HG03280 (cell line): ENCODE results near the gene CEP112.

Experiments
- ATAC-seq: cut with Tn5 transposase; IDR thresholded peaks from one replicate; pipeline ENCODE4 v1.9.1; 2021; ENCODE audit warnings: mild to moderate bottlenecking, moderate library complexity; ENCODE audit not compliant: unreplicated experiment

The CEP112 gene

DNA sequence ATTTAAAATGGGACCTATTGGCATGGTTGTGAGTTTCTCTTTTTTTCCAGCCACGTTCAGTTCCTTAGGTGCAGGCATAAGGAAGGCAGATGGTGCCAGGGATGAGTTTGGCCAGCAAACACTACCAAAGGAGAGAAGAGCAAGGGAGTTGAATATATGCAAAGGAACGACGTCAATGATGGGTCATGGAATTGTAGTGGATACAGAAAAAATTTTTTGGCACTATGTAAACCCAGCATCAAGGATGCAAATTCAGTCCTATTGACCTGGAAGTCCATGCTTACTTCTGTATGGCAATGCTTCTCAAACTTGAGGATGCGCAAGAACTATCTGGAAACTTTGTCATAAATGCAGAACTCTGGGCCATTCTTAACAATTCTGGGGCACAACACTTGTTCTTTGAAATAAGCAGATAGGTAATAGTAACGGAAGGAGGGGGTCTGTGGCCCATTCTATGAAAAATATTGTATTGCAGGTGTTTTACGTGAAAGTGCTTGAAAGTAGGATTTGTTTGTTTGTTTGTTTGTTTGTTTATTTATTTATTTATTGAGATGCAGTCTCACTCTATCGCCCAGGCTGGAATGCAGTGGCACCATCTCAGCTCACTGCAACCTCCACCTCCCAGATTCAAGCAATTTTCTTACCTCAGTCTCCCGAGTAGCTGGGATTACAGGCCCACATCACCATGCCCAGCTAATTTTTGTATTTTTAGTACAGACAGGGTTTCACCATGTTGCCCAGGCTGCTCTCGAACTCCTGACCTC is 19.3 kb upstream of the CEP112 start:
- ATAC-seq: no peak

DNA sequence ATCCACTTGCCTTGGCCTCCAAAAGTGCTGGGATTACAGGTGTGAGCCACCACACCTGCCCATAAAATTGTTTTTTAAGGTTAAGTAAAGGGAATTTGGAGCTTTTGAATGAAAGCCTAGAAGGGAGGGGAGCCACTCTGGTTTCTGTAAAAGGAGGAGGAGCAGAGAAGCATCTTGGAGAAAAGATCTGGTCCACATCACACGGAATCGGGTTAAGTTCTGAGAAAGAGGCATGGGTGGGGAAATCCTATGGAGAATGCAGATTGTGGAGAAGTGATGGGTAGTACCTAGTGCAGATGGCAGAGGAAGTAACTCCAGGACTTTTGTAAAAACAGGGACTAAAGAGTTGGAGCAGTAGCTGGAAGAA is 18.3 kb upstream of the CEP112 start:
- no peak for ATAC-seq

DNA sequence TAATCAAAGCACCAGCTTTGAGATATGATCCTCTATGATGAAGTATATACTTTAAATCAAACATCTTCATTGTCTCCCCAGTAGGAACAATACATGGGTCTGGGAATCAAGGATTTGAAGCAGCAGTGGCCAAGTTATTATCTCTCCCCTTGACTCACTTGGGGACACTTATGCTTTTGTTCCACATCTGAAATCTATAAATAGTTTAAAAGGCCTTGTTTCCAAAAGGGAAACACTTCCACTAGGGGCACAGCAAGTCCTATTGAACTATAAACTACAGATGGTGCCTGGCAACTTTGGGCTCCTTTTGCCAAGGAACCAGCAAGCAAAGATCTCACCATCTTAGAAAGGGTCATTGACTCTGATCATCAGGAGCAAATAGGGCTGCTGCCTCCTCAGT is 16.0 kb upstream of the CEP112 start:
- no peak for ATAC-seq

DNA sequence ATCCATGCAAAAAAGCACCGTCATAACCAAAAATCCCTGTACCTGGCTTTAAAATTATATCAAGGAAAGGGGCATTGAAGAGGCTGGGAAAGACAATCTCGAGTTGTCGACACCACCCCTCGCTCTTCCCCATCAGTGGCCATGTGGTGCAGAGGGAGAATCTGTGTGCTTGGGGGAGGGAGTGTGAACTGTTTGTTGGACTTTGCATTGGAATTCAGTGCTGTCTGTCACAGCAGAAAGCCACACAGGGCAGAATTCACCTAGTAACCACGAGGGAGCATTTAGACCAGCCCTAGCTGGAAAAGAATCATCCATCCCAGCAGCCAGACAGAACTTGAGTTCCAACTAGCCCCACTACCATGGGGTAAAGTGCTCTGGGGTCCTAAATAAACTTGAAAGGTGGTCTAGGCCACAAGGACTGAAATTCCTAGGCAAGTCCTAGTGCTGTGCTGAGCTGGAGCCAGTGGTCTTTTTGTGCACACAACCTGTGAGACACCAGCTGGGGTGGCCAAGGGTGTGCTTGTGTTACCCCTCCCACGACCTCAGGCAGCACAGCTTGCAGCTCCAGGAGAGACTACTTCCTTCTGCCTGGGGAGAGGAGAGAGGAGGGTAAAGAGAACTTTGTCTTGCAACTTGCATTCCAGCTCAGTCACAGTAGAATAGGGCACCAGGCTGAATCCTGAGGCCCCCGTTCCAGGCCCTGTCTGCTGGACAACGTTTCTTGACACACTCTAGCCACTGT is 11.5 kb upstream of the CEP112 start:
- no peak for ATAC-seq

DNA sequence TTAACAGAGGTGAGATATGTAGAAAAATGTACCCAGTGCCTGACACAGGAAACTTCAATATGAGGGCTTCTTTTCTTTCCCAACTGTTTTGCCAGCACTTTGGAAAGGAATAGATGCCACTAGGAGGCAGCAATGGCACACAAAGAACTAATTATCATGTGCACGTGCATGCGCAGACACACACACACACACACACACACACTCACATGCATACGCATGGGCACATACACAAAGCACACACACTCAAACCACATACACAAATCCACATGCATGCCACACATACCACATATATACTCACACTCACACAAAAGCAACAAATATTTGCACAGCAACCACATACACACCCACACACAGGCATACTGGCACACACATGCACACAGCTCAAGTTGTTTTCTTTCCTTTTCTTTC is 8.8 kb upstream of the CEP112 start:
- no peak for ATAC-seq

DNA sequence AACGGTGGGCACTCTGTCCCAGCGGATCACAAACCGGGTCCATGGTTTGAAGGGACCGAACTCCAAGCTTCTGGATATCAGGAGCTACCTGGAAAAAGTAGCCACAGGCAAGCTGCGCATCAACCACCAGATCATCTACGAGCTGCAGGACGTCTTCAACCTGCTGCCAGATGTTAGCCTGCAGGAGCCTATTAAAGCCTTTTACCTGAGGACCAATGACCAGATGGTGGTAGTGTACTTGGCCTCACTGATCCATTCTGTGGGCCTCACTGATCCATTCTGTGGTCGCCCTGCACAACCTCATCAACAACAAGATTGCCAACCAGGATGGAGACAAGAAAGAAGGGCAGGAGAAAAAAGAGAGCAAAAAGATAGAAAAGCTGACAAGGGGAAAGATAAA is 6.3 kb upstream of the CEP112 start:
- no peak for ATAC-seq

DNA sequence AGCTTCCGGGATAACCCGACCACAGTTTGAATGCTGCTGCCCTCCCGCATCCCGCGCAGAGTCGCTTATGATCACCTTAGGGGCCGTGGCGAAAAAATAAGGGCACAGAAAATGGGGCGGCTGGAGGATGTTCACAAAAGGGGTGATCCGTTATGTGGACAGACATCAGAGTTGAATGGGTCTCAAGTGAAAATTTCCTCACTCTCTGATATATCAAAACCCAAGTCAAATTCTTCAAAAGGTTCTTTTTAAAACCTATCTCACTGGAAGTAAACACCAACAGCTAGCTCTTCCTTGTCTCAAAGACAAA is 400 bp upstream of the CEP112 start:
- ATAC-seq: no peak

DNA sequence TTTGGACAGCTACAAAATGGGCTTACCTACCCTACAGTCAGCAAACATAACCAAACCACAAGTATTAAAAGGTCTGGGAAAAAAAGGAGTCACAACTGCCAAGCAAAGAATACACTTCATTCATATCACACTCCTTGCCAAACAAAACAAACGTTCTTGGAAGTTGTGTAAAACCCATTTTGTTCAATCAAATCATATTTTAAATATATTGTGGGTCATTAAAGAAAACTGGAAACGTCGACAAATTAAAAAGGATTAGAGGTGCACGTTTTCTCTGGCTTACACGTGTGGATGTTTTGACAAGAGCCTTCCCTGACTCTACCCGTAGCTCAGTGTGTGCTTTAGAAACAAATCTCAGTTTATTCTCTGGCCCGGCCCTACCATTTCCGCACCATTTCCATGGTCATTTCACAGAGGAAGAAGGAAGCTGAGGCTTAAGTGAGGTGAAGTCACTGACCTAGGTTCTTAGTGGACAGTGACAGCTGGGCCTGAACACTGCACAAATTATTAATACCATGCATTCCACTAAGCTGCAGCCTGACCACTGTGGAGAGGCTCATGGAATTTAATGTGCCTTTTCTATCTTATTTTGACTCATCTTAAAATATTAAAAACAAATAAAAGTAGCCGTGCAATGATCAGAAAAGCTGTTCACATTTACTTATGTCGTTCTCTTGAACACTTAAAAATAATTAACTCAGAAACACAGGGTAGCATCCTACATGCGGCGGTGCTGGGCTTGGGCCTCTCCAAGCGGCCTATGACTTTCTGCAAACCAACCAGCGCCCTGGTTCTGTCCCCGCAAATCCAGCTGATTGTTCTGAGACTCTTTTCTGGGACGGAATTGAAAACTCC is 968 bp downstream of the CEP112 start:
- no peak for ATAC-seq

DNA sequence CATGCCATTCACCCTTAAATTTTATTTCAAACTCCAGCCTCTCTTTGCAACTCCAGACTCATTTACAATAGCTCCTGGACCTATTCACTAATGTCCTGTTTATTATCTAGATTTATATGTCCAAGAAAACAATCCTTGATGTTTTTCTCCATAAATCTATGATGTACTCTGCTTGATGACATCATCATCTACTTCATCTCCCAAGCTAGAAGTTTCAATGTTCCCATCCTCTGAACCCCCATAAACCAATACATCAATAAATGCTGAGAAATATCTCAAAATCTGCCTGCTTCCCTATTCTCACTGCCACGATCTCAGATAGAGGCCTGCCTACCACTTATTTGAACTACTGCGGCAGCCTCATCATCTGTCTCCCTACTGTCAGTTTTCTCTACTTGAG is 4.2 kb downstream of the CEP112 start:
- no peak for ATAC-seq

DNA sequence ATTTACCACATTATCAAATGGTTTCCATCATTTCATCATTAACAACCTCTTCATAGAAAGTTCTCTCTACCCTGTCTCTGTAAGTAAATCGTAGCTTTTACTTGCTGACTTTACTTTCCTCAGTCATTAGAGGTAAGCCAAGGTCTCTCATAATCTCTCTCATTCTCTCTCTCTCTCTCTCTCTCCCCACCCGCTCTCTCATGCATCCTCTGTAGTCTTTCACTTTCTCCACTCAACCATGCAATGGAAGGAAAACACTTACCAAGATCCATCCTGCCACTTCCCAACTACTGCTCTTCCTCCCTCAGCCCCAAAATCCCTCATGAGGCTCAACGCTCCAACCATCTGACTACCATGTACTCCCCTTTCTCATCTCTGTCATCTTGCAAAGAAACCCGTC is 6.1 kb downstream of the CEP112 start:
- no peak for ATAC-seq

DNA sequence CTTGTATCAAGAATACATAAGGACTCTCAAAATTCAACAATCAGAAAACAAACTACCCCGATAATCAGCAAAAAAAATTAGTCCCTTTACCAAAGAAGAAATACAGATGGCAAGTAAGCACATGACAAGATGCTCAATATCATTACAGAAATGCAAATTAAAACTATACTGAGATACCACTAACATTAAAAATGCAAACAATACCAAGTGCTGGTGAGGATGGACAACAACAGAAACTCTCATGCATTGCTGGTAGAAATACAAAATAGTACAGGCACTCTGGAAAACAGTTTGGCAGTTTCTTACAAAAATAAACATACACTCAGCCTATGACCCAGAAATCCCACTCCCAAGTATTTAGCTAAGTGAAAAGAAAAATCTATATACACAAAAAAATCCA is 7.5 kb downstream of the CEP112 start:
- no peak for ATAC-seq

DNA sequence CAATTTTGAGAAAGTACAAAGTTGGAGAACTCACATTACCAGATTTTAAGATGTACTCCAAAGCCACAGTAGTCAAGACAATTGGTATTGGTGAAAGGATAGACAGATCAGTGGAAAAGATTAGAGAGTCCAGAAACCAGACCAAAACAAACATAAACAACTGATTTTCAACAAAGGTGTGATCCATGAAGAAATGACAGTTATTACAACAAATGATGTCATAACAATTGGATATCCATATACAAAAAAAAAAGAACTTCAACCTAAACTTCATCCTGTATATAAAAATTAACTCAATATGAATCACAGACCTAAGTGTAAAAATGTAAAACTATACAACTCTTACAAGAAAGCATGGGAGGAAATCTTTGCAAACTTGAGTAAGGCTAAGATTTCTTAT is 8.4 kb downstream of the CEP112 start:
- ATAC-seq: no peak

DNA sequence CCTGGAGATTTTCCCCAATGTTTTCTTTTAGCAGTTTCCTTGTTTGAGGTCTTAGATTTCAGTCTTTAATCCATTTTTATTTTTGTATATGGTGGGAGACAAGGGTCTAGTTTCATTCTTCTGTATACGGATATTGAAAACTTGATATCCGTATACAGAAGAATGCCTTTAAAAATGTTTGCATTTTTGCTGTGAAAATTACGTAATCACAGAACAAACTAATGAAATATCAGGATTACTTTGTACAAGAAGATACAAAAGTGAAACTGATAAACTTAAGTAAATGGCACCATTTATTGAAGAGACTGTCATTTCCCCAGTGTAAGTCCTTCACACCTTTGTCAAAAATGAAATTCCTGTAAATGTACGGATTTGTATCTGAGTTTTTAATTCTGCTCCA is 13.3 kb downstream of the CEP112 start:
- ATAC-seq: no peak

DNA sequence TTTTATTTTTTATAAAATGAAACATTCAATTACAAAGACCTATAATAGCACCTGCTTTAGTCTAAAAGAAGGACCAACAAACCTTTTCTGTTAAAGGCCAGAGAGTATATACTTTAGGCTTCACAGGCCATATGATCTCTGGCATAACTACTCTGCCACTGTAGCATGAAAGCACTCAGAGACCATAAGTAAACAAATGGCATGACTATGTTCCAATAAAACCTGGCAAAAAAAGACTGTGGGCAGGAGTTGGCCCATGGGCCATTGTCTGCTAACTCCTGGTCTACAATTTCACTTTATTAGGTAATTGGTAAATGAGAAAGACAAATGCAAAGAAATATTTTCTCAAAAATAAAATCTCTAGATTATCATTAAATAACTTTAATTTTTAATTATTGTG is 14.9 kb downstream of the CEP112 start:
- no peak for ATAC-seq

DNA sequence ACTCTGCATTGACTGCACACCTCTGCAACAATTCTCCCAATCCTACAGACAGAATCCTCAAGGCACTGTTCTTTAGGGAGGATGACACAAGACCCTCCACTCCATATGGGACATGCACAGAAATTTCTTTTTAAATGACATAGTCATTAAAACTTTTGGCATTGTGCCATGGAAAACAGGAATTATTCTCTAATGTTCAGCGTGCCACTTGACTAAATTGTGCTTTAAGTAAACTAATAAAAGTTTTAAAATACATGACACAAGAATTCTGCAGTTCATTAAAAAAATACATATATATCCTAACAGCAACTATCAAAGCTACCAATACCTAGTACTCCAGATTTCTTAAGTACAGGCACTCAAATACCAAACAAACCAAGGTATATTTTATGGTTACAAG is 16.0 kb downstream of the CEP112 start:
- ATAC-seq: no peak

DNA sequence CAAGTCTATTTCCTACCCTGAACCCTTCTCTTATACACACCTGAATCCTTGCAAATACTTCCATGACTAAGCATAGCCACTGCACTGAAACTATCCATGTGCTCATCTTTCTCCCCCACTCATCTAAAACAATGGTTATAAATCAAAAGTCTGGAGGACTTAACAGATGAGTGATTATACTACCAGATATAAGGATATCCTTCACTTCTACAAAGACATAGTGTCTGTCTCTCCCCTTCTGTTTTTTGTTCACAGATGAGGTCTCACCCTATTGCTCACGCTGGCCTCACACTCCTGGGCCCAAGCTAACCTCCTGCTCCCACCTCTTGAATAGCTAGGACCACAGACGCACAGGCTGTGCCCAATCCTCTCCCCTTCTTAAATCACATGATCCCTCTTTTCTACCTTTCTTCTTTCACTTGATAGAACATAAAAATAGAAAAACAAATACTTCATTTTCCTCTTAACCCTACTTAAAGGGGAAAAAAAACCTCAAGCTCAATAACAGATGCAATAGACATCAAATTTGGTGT is 19.2 kb downstream of the CEP112 start:
- ATAC-seq: no peak

DNA sequence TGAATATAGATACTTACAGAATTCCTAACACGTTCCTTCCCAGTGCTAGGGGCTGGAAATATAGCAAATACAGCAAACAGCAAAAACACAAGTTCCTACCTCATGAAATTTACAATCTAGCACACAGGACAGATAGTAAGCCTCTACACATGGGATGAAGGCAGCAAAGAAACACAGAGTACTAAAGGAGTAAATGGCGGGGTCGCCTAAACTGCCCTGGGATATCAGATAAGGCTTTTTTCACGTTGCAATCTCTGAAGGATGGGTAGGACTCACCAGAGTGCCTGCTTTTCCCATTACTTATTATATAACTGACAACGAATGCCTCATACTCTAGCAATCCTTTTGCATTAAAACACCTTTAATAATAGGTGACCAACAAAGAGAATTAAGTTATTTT is 19.8 kb downstream of the CEP112 start:
- ATAC-seq: no peak

DNA sequence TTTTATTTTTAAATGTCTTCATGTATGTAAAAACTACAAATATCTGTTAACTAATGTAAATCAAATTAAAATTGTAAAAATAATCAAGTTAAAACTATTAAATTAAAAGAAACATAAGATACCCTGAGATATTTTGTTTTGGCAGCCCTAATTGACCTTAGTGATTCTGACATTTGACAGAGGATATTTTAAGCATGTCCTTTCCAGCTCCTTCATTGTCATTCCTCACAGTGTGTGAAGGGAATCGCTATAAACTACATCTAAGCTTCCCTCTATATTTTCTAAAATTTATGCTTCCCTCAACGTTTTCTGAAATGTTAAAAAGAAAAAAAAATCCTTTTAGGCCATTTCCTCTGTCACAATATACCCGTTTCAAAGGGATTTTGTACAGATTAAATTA is 20.2 kb downstream of the CEP112 start:
- ATAC-seq: no peak

DNA sequence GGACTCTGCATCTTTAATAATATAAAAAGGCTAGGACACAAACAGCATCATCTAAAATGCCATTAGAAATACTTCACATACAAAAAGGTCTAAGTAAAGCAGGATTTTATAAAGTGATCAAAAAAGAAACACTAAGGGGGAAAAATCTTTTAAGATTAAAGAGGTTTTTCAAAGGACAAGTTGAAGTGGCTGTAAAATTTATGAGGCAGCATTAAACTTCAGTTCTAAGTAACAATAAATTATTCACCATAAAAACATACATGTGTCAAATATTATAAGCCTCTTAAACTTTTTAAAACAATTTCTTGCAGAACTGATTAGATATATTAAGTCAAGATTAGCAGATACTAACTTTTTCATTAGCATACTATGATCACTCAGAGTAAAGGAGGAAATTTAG is 20.8 kb downstream of the CEP112 start:
- no peak for ATAC-seq

DNA sequence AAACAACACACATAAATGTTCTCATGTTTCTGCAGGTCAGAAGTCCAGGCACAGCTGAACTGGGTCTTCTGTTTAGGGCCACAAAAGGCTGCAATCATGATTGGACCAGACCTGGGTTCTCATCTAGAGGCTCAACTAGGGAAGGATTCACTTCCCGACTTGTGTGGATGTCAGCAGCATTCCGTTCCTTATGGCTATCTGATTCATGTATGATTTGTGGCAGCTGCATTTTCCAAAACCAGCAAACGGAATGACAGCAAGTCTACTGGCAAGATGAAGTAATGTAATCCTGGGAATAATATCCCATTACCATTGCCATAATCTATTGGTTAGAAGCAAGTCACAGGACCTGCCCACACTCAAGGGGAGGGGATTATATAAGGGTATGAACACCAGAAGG is 22.1 kb downstream of the CEP112 start:
- ATAC-seq: no peak

DNA sequence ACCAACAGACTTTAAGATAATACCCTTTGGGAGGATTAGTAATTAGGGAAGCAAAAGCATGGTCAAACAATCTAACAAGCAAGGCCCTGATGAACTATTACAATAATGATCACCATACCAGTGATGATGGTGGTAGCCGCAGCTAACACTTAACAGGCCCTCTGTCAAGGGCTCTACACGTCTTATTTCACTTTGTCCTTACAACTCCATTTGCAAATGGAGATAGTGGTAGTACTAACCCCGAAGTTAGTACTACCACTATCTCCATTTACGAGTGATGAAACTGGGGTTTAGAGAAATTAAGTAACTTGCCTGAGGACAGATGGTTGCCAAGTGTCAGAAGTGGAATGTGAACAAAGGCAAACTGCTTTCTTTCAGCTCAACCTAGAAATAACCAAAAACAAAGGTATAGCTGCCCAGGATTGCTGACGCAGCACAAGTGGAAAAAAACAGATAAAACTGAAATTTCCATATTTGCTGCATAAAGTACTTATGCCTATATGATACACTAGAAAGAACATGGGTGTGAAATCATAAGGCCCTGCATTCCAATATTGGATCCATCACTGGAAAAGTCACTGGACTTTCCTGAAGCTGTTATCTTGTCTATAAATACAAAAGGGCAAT is 24.6 kb downstream of the CEP112 start:
- ATAC-seq: no peak
